Activated B cell treated with CpG ODN at 0.5 μM for 24 hours (primary cell): ENCODE data around the gene ABCA7. TPM values are rescaled to one million over a fixed set of nuclear protein-coding genes. Genes with fewer than 3 reads are reported as not detected.
A peak's percentile ranks its signal among the peaks of the same experiment; 100 is the strongest.

Experiments used
- ATAC-seq: fragments of 200-7000 bp; cut with Tn5 transposase; one replicate; pipeline ENCODE4 v1.10.0; 2021; ENCODE audit warnings: low read depth, mild to moderate bottlenecking, moderate library complexity
- CTCF ChIA-PET: fragments of 350-600 bp; sonication (Branson Sonifier 250); formaldehyde crosslinking; loops from one replicate; lab custom pipeline; 2021; ENCODE audit warnings: antibody characterized with exemption; lab: Charles Lee
- POLR2A ChIA-PET: fragments of 350-600 bp; sonication (Branson Sonifier 250); formaldehyde crosslinking; loops from one replicate; lab custom pipeline; 2021; ENCODE audit warnings: antibody characterized with exemption; lab: Charles Lee
- DNase-seq: peaks from one replicate; pipeline ENCODE4 v3.0.0; 2022
- H3K27ac Mint-ChIP-seq: one replicate; pipeline ENCODE4 v1.8.0; 2020; ENCODE audit warnings: mixed read lengths
- H3K27me3 Mint-ChIP-seq: one replicate; pipeline ENCODE4 v1.8.0; 2021; ENCODE audit warnings: mixed read lengths
- H3K36me3 Mint-ChIP-seq: one replicate; pipeline ENCODE4 v1.8.0; 2021; ENCODE audit warnings: low read depth, mixed read lengths
- H3K4me1 Mint-ChIP-seq: one replicate; pipeline ENCODE4 v1.8.0; 2021; ENCODE audit warnings: mixed read lengths
- H3K4me3 Mint-ChIP-seq: one replicate; pipeline ENCODE4 v1.8.0; 2020; ENCODE audit warnings: mild to moderate bottlenecking, mixed read lengths
- H3K9me3 Mint-ChIP-seq: one replicate; pipeline ENCODE4 v1.8.0; 2020; ENCODE audit warnings: mixed read lengths
- intact Hi-C: fragments of 100-400 bp; cut with micrococcal nuclease; formaldehyde crosslinking; loops from one replicate; pipeline ENCODE4 v1.15.1; 2024
- total RNA-seq: library from RNA; stranded (reverse); gene quantifications from 2 replicates; pipeline ENCODE4 v1.2.3, GENCODE V29; 2022
- TF ChIP-seq, protein P1 (sequence below): fragments of 200-600 bp; IDR thresholded peaks from one replicate; pipeline ENCODE4 v1.8.0; 2022; ENCODE audit warnings: antibody characterized with exemption, mild to moderate bottlenecking

ABCA7 gene
- total RNA-seq, 1 donor from 2014 or later: 188 TPM

DNA sequence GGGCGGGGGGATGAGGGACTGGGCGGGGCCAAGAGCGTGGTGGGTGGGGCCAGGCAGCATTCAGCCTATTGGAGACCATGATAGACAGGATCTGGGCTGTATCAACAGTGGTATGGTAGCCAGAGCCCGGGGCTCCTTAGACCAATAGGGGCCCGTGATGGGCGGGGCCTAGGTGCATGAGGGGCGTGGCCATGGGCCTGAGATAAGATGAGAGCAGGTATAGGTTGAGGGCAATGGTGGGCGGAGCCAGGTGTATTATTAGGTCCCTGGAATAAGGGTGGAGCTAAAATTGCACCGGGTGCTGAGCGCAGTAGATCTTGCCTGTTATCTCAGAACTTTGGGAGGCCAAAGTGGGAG, 5.3 kb downstream of the ABCA7 start:
- peaks cover 34% of the 10 kb centered on the region for H3K36me3 Mint-ChIP-seq
- H3K27ac Mint-ChIP-seq: no peak overlapping the region
- H3K9me3 Mint-ChIP-seq: no peaks in the 10 kb centered on the region
- ChIA-PET POLR2A (interaction anchor here (0.6 kb wide), 1 partner anchor 32 kb away, joined by 8 read pairs; no protein-coding TSS in a partner anchor), CTCF (no interaction called here)
- TF ChIP-seq, protein P1, sequence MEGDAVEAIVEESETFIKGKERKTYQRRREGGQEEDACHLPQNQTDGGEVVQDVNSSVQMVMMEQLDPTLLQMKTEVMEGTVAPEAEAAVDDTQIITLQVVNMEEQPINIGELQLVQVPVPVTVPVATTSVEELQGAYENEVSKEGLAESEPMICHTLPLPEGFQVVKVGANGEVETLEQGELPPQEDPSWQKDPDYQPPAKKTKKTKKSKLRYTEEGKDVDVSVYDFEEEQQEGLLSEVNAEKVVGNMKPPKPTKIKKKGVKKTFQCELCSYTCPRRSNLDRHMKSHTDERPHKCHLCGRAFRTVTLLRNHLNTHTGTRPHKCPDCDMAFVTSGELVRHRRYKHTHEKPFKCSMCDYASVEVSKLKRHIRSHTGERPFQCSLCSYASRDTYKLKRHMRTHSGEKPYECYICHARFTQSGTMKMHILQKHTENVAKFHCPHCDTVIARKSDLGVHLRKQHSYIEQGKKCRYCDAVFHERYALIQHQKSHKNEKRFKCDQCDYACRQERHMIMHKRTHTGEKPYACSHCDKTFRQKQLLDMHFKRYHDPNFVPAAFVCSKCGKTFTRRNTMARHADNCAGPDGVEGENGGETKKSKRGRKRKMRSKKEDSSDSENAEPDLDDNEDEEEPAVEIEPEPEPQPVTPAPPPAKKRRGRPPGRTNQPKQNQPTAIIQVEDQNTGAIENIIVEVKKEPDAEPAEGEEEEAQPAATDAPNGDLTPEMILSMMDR: no peak
- peaks cover 18% of the 10 kb centered on the region for H3K4me1 Mint-ChIP-seq
- H3K4me3 Mint-ChIP-seq: no peak overlapping the region
- intact Hi-C loops: no loop called here
- peak; percentile 43 for ATAC-seq
- H3K27me3 Mint-ChIP-seq: no peaks in the 10 kb centered on the region
- peak; percentile 45 for DNase-seq

DNA sequence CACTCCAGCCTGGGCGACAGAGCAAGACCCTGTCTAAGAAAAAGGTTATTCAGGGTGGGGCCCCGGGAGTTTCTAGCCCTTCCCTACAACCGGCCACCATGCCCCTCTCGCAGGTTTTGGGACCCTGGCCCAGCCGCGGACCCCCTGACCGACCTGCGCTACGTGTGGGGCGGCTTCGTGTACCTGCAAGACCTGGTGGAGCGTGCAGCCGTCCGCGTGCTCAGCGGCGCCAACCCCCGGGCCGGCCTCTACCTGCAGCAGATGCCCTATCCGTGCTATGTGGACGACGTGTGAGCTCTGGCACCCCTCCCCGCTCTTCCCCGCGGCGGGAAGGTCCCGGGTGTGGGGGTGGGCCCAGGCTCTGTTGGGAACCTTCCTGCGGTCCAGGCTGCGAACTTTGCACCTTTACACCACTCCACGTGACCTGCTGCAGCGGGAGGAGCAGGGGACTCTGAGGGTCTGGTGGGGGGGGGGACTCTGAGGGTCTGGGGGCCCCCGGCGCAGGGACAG, 6.3 kb downstream of the ABCA7 start:
- TF ChIP-seq, protein P1: no peak
- ChIA-PET POLR2A (no interaction called here), CTCF (no interaction called here)
- H3K36me3 Mint-ChIP-seq: peaks cover 34% of the 10 kb centered on the region
- no peaks in the 10 kb centered on the region for H3K9me3 Mint-ChIP-seq
- H3K4me1 Mint-ChIP-seq: peaks cover 13% of the 10 kb centered on the region
- no peaks in the 10 kb centered on the region for H3K27me3 Mint-ChIP-seq
- ATAC-seq: no peak
- DNase-seq: no peak
- intact Hi-C loops: no loop called here
- no peak overlapping the region for H3K27ac Mint-ChIP-seq
- no peak overlapping the region for H3K4me3 Mint-ChIP-seq

DNA sequence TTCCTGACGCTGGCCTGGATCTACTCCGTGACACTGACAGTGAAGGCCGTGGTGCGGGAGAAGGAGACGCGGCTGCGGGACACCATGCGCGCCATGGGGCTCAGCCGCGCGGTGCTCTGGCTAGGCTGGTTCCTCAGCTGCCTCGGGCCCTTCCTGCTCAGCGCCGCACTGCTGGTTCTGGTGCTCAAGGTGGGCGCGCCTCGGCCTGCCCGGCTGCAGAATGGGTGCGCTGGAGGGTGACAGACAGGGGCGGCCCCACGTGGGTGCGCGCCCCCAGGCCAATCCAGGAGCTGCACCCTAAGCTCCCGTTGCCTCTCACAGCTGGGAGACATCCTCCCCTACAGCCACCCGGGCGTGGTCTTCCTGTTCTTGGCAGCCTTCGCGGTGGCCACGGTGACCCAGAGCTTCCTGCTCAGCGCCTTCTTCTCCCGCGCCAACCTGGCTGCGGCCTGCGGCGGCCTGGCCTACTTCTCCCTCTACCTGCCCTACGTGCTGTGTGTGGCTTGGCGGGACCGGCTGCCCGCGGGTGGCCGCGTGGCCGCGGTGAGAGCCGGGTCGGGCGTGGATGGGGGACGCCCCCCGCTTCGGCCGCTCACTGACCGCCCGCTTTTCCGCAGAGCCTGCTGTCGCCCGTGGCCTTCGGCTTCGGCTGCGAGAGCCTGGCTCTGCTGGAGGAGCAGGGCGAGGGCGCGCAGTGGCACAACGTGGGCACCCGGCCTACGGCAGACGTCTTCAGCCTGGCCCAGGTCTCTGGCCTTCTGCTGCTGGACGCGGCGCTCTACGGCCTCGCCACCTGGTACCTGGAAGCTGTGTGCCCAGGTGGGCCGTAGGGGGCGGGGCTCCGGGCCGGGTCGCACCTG, 7.2 kb downstream of the ABCA7 start:
- Mint-ChIP-seq H3K9me3 (no peaks in the 10 kb centered on the region), H3K4me3 (no peak overlapping the region), H3K4me1 (peaks cover 13% of the 10 kb centered on the region), H3K27me3 (no peaks in the 10 kb centered on the region), H3K27ac (no peak overlapping the region), H3K36me3 (peaks cover 39% of the 10 kb centered on the region)
- TF ChIP-seq, protein P1: no peak
- ATAC-seq: peak; percentile 16
- intact Hi-C loops: no loop called here
- ChIA-PET CTCF (interaction anchor here (1.3 to 1.5 kb wide), 2 partner anchors 11 to 20 kb away, joined by 3 to 4 read pairs; partner anchors contain the start of gene ARHGAP45), POLR2A (interaction anchor here (0.8 to 2.4 kb wide), 4 partner anchors 8 to 38 kb away, joined by 3 to 11 read pairs (median 3); partner anchors contain the start of gene ABCA7)
- no peak for DNase-seq

DNA sequence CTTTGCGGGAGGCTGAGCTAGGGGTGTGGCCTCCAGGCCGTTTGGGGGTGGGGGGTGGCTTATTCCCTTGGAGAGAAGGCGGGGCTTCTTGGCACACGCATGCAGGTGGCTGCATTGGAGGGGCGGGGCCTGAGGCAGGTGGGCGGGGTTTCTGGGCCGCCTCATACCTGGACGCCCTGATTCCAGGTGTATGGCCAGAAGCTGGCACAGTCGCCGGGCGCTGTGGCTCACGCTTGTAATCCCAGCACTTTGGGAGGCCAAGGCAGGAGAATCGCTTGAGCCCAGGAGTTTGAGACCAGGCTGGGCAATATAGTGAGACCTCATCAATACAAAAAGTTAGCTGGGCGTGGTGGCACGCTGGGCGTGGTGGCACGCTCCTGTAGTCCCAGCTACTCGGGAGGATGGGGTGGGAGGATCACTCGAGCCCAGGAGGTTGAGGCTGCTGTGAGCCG, 7.8 kb downstream of the ABCA7 start:
- peaks cover 10% of the 10 kb centered on the region for H3K4me1 Mint-ChIP-seq
- H3K4me3 Mint-ChIP-seq: no peak overlapping the region
- no peak for DNase-seq
- ChIA-PET POLR2A (interaction anchor here (0.6 to 2.4 kb wide), 8 partner anchors 8 to 141 kb away, joined by 3 to 11 read pairs (median 4); partner anchors contain the start of genes ABCA7 and RNU6-2), CTCF (interaction anchor here (1.3 to 1.5 kb wide), 2 partner anchors 10 to 19 kb away, joined by 3 to 4 read pairs; partner anchors contain the start of gene ARHGAP45)
- peaks cover 36% of the 10 kb centered on the region for H3K36me3 Mint-ChIP-seq
- intact Hi-C loops: no loop called here
- TF ChIP-seq, protein P1: no peak
- H3K9me3 Mint-ChIP-seq: no peaks in the 10 kb centered on the region
- ATAC-seq: no peak
- no peak overlapping the region for H3K27ac Mint-ChIP-seq
- H3K27me3 Mint-ChIP-seq: no peaks in the 10 kb centered on the region

DNA sequence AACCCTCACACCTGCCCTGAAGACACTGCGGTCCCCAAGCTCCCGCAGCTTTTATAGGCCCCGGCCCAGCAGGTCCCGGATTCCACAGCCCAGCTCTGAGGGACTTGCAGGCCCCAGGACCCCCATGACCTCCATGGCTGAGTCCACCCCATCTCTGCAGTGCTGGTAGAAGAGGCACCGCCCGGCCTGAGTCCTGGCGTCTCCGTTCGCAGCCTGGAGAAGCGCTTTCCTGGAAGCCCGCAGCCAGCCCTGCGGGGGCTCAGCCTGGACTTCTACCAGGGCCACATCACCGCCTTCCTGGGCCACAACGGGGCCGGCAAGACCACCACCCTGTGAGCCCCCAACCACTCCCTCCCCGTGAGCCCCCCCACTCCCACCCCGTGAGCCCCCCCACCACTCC, 9.2 kb downstream of the ABCA7 start:
- TF ChIP-seq, protein P1: no peak
- Mint-ChIP-seq H3K9me3 (no peaks in the 10 kb centered on the region), H3K4me3 (no peak overlapping the region), H3K36me3 (peaks cover 41% of the 10 kb centered on the region), H3K27me3 (no peaks in the 10 kb centered on the region), H3K27ac (no peak overlapping the region), H3K4me1 (peaks cover 10% of the 10 kb centered on the region)
- no peak for ATAC-seq
- ChIA-PET POLR2A (interaction anchor here (1.1 to 2.4 kb wide), 5 partner anchors 10 to 28 kb away, joined by 4 to 11 read pairs (median 5); partner anchors contain the start of genes ABCA7, ARHGAP45 and RNU6-2), CTCF (interaction anchor here (1.2 kb wide), 1 partner anchor 9 kb away, joined by 3 read pairs; no protein-coding TSS in a partner anchor)
- intact Hi-C loops: no loop called here
- DNase-seq: no peak
